AG09309 (cell line): Measurements from ENCODE around the gene IL18BP.

Source experiments
- DNase-seq: peaks from one replicate; pipeline ENCODE4 v3.0.0-alpha.2; 2010; ENCODE audit warnings: low read depth
- H3K4me3 ChIP-seq: 2 replicates; pipeline ENCODE4 v1.5.1; 2011; ENCODE audit warnings: mild to moderate bottlenecking, low read depth, low read length, moderate library complexity; ENCODE audit not compliant: control insufficient read depth
- TF ChIP-seq, protein P1 (sequence below): IDR thresholded peaks from 2 replicates; pipeline ENCODE4 v1.5.1; 2011; ENCODE audit warnings: mild to moderate bottlenecking, low read depth, low read length, inconsistent platforms; ENCODE audit not compliant: insufficient read depth, control insufficient read depth; ENCODE audit errors: missing control alignments

Gene IL18BP

DNA sequence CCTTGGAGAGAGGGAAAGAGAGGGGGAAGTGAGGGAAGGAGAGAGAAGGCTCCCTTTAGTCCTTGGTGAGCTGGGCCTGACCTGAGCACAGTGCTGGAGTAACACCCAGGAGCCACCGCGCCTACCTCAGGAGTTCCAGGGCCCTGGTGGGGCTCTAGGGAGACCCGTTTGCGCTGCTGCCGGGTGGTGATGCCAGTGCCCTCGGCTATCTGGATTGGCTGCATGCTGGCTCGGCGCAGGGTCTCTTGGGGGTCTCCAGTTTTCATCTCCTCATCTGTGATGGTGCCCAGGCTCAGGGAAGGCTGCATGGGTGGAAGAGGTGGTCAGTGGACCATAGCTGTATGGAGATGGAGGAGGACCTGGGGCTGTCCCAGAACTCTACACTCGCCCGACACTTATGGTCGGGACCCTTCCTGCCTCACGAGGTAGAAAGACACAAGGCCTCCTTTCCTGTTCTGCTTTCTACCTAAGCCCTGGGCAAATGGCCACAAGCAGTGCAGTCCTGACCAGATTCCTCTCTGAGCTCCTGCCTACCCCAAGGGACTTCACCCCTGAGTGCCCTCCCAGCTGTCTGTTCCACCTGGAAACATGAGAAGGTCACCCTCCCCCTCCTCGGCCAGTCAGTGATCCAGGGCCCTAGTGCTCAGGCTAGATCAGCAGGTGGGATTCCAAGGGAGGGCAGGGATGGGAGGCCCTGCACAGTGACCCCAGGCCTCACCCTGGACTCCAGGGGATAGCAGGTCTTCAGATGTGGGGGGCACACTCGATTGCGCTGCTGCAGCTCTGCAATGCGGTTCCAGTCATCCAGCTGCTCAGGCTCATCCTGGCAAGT lies 6.0 kb downstream of the IL18BP start:
- no peak for DNase-seq
- TF ChIP-seq, protein P1, sequence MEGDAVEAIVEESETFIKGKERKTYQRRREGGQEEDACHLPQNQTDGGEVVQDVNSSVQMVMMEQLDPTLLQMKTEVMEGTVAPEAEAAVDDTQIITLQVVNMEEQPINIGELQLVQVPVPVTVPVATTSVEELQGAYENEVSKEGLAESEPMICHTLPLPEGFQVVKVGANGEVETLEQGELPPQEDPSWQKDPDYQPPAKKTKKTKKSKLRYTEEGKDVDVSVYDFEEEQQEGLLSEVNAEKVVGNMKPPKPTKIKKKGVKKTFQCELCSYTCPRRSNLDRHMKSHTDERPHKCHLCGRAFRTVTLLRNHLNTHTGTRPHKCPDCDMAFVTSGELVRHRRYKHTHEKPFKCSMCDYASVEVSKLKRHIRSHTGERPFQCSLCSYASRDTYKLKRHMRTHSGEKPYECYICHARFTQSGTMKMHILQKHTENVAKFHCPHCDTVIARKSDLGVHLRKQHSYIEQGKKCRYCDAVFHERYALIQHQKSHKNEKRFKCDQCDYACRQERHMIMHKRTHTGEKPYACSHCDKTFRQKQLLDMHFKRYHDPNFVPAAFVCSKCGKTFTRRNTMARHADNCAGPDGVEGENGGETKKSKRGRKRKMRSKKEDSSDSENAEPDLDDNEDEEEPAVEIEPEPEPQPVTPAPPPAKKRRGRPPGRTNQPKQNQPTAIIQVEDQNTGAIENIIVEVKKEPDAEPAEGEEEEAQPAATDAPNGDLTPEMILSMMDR = no peak
- no peak overlapping the region for H3K4me3 ChIP-seq

- no peak for DNase-seq
Measured at GRCh38 chr11:72005347-72006260, 6.9 kb downstream of the IL18BP start.

DNA sequence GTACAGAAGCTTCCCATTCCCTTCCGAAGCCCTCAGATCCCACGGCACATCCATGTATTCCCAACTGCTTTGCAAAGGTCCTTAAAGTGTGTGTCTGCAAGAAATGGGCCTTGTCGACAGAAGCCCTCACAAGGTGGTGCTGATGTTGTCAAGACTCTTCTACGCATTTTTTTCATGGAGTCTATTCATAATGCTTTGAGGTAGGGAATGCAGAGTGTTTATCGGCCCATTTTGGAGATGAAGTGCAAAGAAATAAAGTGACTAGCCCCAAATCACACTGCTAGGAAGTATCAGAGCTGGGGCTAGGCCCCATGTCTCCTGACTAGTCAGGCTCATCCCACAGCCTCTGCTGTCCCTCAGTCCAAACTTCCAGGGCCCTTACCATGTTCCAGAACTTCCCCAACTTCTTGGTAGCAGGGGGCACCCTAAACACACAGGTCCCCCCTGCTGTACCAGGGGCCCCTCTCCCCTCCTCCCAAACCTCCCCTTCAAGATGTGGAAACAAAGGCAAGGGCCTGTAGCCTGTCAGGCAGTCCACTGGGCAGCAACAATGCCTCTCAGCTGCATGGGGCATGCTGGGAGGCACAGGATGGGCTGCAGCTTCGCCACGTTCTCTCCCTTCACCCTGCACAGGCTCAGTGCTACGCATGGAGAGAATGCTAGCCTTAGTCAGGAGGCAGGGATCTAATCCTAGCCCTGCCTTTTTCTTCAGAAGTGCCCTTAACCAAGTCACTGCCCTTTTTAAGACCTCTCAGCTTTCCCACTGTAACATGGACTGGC lies 7.8 kb downstream of the IL18BP start:
- no peak for DNase-seq
- H3K4me3 ChIP-seq = no peak overlapping the region
- TF ChIP-seq, protein P1 = no peak

More at GRCh38 chr11:72005347-72006260, 6.9 kb downstream of the IL18BP start:
- TF ChIP-seq, protein P1 = no peak
- H3K4me3 ChIP-seq = no peak overlapping the region

DNA sequence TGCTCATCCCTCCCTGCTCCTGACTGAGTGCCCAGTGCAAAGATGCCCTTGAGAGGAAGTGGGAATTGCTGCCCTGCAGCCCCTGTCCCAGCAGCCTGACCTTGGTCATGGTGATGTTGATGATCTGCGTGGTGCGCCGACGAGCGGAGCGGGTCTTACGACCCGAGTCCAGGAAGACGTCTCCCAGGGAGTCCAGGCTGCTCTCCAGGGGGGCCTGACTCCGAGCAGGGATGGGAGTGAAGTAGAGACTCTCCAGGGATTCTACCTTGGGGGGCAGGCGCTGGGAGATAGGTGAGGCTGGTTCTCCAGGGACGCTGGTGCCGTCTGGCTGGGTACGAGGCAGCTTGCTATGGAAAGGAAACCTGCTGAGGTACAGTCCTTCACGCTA lies 8.4 kb downstream of the IL18BP start:
- TF ChIP-seq, protein P1 = no peak
- DNase-seq = no peak

DNA sequence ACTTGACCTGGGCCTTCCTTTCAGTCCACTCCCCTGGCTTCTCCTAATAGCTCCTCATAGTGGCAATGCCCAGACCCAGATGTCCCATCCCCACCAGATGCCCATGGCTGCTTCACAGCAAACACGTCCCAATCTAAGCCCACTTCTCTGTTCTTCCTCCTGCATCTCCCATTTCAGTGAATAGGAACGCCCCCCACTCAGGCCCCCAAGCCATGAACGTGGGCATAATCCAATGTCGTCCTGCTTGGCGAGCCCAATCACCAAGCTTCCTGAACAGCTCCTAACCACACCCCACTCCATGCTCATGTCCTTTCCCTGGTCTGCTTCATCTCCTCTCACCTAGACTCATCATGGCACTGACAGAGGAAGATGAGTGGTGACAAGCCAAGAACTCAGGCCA lies 8.9 kb downstream of the IL18BP start:
- TF ChIP-seq, protein P1 = no peak
- H3K4me3 ChIP-seq = no peak overlapping the region
- DNase-seq = no peak

More for the DNA sequence above, 8.4 kb downstream of the IL18BP start:
- H3K4me3 ChIP-seq = no peak overlapping the region

DNA sequence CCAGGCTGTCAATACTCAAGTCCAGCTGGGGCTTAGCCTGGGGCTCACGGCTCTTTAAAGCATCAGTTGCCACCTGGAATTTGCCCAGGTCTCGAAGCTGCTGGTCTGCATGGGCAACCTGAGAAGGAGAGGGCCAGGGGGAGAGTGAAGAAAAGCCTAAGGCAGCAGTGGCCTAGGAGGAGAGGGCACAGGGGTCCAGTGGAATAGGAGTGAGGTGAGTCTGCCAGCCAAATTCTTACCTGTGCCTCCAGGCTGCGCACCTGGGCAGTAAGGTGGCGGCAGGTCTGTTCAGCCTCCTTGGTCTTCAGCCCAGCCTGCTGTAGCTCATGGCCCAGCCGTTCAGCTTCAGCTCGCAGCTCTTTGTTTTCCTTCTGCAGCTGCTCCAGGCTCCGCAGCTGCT lies 10.0 kb downstream of the IL18BP start:
- no peak for DNase-seq
- TF ChIP-seq, protein P1 = no peak
- no peak overlapping the region for H3K4me3 ChIP-seq
